Measurements from ENCODE around the gene MADD.
A peak's percentile ranks its signal among the peaks of the same experiment; 100 is the strongest.

Gene MADD

GRCh38 chr11:47355283-47356128 is 85.6 kb downstream of the MADD start:
- Mint-ChIP-seq H3K9me3 (no peaks in the 10 kb centered on the region), H3K27me3 (ENCODE audit: low read depth) (no peaks in the 10 kb centered on the region), H3K4me3 (no peak overlapping the region), H3K27ac (no peak overlapping the region), H3K4me1 (ENCODE audit: low read depth) (peaks cover 4% of the 10 kb centered on the region), H3K36me3 (ENCODE audit: low read depth) (no peaks in the 10 kb centered on the region)

- H3K27ac Mint-ChIP-seq: no peak overlapping the region
- H3K9me3 Mint-ChIP-seq: no peaks in the 10 kb centered on the region
- no peaks in the 10 kb centered on the region for H3K27me3 Mint-ChIP-seq (ENCODE audit: low read depth)
Measured at GRCh38 chr11:47356129-47356997, 86.4 kb downstream of the MADD start.

GRCh38 chr11:47356998-47357329 is 87.0 kb downstream of the MADD start:
- H3K4me1 Mint-ChIP-seq (ENCODE audit: low read depth): peaks cover 4% of the 10 kb centered on the region
- no peaks in the 10 kb centered on the region for H3K27me3 Mint-ChIP-seq (ENCODE audit: low read depth)
- no peak overlapping the region for H3K27ac Mint-ChIP-seq
- no peaks in the 10 kb centered on the region for H3K9me3 Mint-ChIP-seq
- no peak overlapping the region for H3K4me3 Mint-ChIP-seq
- no peaks in the 10 kb centered on the region for H3K36me3 Mint-ChIP-seq (ENCODE audit: low read depth)

More at GRCh38 chr11:47356129-47356997, 86.4 kb downstream of the MADD start:
- Mint-ChIP-seq H3K4me1 (ENCODE audit: low read depth) (peaks cover 4% of the 10 kb centered on the region), H3K36me3 (ENCODE audit: low read depth) (no peaks in the 10 kb centered on the region), H3K4me3 (no peak overlapping the region)

- Mint-ChIP-seq H3K4me1 (ENCODE audit: low read depth) (peaks cover 4% of the 10 kb centered on the region), H3K9me3 (no peaks in the 10 kb centered on the region), H3K4me3 (no peak overlapping the region), H3K36me3 (ENCODE audit: low read depth) (no peaks in the 10 kb centered on the region), H3K27me3 (ENCODE audit: low read depth) (no peaks in the 10 kb centered on the region), H3K27ac (no peak overlapping the region)
Measured at GRCh38 chr11:47357985-47358730, 88.2 kb downstream of the MADD start.

- Mint-ChIP-seq H3K27ac (no peak overlapping the region), H3K4me1 (ENCODE audit: low read depth) (peaks cover 4% of the 10 kb centered on the region), H3K27me3 (ENCODE audit: low read depth) (no peaks in the 10 kb centered on the region), H3K36me3 (ENCODE audit: low read depth) (no peaks in the 10 kb centered on the region), H3K4me3 (no peak overlapping the region), H3K9me3 (no peaks in the 10 kb centered on the region)
Measured at GRCh38 chr11:47358731-47359051, 88.8 kb downstream of the MADD start.

- Mint-ChIP-seq H3K4me3 (no peak overlapping the region), H3K27ac (peak overlapping the region; percentile 17), H3K27me3 (ENCODE audit: low read depth) (no peaks in the 10 kb centered on the region), H3K9me3 (no peaks in the 10 kb centered on the region), H3K36me3 (ENCODE audit: low read depth) (no peaks in the 10 kb centered on the region), H3K4me1 (ENCODE audit: low read depth) (peaks cover 4% of the 10 kb centered on the region)
Measured at GRCh38 chr11:47359162-47359561, 89.2 kb downstream of the MADD start.

GRCh38 chr11:47359586-47359985 is 89.7 kb downstream of the MADD start:
- peak overlapping the region; percentile 17 for H3K27ac Mint-ChIP-seq
- no peaks in the 10 kb centered on the region for H3K27me3 Mint-ChIP-seq (ENCODE audit: low read depth)
- H3K4me3 Mint-ChIP-seq: no peak overlapping the region

GRCh38 chr11:47360341-47360740 is 90.4 kb downstream of the MADD start:
- H3K27me3 Mint-ChIP-seq (ENCODE audit: low read depth): no peaks in the 10 kb centered on the region
- H3K4me3 Mint-ChIP-seq: no peak overlapping the region
- no peaks in the 10 kb centered on the region for H3K36me3 Mint-ChIP-seq (ENCODE audit: low read depth)
- no peaks in the 10 kb centered on the region for H3K9me3 Mint-ChIP-seq
- H3K4me1 Mint-ChIP-seq (ENCODE audit: low read depth): peaks cover 4% of the 10 kb centered on the region
- no peak overlapping the region for H3K27ac Mint-ChIP-seq

More at GRCh38 chr11:47359586-47359985, 89.7 kb downstream of the MADD start:
- Mint-ChIP-seq H3K4me1 (ENCODE audit: low read depth) (peaks cover 4% of the 10 kb centered on the region), H3K36me3 (ENCODE audit: low read depth) (no peaks in the 10 kb centered on the region), H3K9me3 (no peaks in the 10 kb centered on the region)

GRCh38 chr11:47361419-47361818 is 91.5 kb downstream of the MADD start:
- Mint-ChIP-seq H3K9me3 (no peaks in the 10 kb centered on the region), H3K4me3 (no peak overlapping the region), H3K36me3 (ENCODE audit: low read depth) (no peaks in the 10 kb centered on the region), H3K27ac (no peak overlapping the region), H3K27me3 (ENCODE audit: low read depth) (peaks cover 5% of the 10 kb centered on the region), H3K4me1 (ENCODE audit: low read depth) (peaks cover 4% of the 10 kb centered on the region)

GRCh38 chr11:47366020-47366490 is 96.1 kb downstream of the MADD start:
- Mint-ChIP-seq H3K4me3 (no peak overlapping the region), H3K4me1 (ENCODE audit: low read depth) (peaks cover 2% of the 10 kb centered on the region), H3K9me3 (no peaks in the 10 kb centered on the region), H3K27ac (no peak overlapping the region), H3K36me3 (ENCODE audit: low read depth) (no peaks in the 10 kb centered on the region), H3K27me3 (ENCODE audit: low read depth) (peaks cover 8% of the 10 kb centered on the region)

GRCh38 chr11:47369676-47370075 is 99.7 kb downstream of the MADD start:
- no peak overlapping the region for H3K4me3 Mint-ChIP-seq
- H3K27me3 Mint-ChIP-seq (ENCODE audit: low read depth): peaks cover 8% of the 10 kb centered on the region
- no peak overlapping the region for H3K27ac Mint-ChIP-seq
- H3K9me3 Mint-ChIP-seq: no peaks in the 10 kb centered on the region
- H3K4me1 Mint-ChIP-seq (ENCODE audit: low read depth): peaks cover 2% of the 10 kb centered on the region
- no peaks in the 10 kb centered on the region for H3K36me3 Mint-ChIP-seq (ENCODE audit: low read depth)

GRCh38 chr11:47372422-47372821 is 102.5 kb downstream of the MADD start:
- peaks cover 4% of the 10 kb centered on the region for H3K4me1 Mint-ChIP-seq (ENCODE audit: low read depth)
- no peaks in the 10 kb centered on the region for H3K36me3 Mint-ChIP-seq (ENCODE audit: low read depth)
- H3K9me3 Mint-ChIP-seq: no peaks in the 10 kb centered on the region
- peaks cover 4% of the 10 kb centered on the region for H3K27me3 Mint-ChIP-seq (ENCODE audit: low read depth)
- H3K4me3 Mint-ChIP-seq: no peak overlapping the region
- no peak overlapping the region for H3K27ac Mint-ChIP-seq

GRCh38 chr11:47373876-47374719 is 104.2 kb downstream of the MADD start:
- peaks cover 4% of the 10 kb centered on the region for H3K27me3 Mint-ChIP-seq (ENCODE audit: low read depth)
- H3K27ac Mint-ChIP-seq: no peak overlapping the region
- peaks cover 4% of the 10 kb centered on the region for H3K4me1 Mint-ChIP-seq (ENCODE audit: low read depth)
- H3K9me3 Mint-ChIP-seq: no peaks in the 10 kb centered on the region
- H3K36me3 Mint-ChIP-seq (ENCODE audit: low read depth): no peaks in the 10 kb centered on the region
- no peak overlapping the region for H3K4me3 Mint-ChIP-seq

GRCh38 chr11:47374720-47375019 is 104.7 kb downstream of the MADD start:
- Mint-ChIP-seq H3K36me3 (ENCODE audit: low read depth) (no peaks in the 10 kb centered on the region), H3K27ac (no peak overlapping the region), H3K4me3 (no peak overlapping the region), H3K27me3 (ENCODE audit: low read depth) (no peaks in the 10 kb centered on the region), H3K9me3 (no peaks in the 10 kb centered on the region), H3K4me1 (ENCODE audit: low read depth) (peaks cover 2% of the 10 kb centered on the region)

All from T-helper 1 cell treated with Interleukin-12 subunit alpha and Interleukin-12 subunit beta and Interleukin-4 antibody, amounts not matched to agents 30 μg/mL and 1 μg/mL, for 36 hours (primary cell).